Stimulated activated CD8-positive, alpha-beta memory T cell treated with anti-CD3 and anti-CD28 coated beads, Interleukin-7, amount 100 ng/mL, for 48 hours (primary cell): ENCODE data around the gene PPP2R5C.
"Not testable (repeated sequence)": the region's sequence is repeated elsewhere in the genome, so short reads cannot be mapped to it uniquely, and the experiment has no call there.

ENCODE experiments used
- DNase-seq, 2 donors: peaks; one replicate each; pipeline ENCODE4 v3.0.0-alpha.2; 2020; ENCODE audit warnings: low read depth in 1 of 2; ENCODE audit errors: extremely low read depth in 1 of 2

The PPP2R5C gene

DNA sequence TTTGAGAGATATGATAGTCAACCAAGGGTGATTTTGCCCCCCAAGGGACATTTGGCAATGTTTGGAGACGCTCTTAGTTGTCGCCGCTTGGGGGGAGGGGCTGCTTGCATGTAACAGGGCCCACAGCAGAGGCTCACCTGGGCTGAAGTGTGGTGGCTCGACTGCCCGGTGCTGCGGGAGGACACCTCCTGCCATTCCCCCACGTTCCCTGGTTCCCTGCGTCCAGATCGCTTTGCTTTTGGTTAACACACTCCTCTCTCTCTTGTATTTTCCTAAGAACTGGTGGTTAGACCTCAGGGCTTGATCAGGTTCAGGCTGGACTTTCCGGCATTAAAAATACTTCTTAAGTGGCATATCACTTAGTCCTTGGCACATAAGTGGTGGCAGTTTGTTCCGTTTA is 18.9 kb downstream of the PPP2R5C start:
- no peak for DNase-seq

DNA sequence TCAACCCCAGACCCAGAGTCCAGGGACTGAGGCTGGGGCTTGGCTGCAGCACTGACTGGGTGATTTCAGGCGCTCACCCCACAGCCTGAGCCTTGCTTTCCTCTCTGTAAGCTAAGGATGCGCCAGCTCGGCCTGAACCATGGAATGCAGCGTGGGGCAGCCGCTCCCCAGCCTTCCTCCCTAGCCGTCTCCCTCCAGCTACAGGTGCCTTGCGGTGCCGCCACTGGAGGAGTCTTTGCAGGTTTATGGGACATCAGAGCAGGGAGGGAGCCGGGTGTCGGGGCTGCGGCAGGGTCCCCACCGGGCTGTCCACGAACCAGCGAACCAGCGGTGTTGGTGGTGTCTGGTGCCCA is 19.4 kb downstream of the PPP2R5C start:
- DNase-seq, result no peak

GRCh38 chr14:101781240-101782061 is 19.9 kb downstream of the PPP2R5C start:
- DNase-seq, result no peak

DNA sequence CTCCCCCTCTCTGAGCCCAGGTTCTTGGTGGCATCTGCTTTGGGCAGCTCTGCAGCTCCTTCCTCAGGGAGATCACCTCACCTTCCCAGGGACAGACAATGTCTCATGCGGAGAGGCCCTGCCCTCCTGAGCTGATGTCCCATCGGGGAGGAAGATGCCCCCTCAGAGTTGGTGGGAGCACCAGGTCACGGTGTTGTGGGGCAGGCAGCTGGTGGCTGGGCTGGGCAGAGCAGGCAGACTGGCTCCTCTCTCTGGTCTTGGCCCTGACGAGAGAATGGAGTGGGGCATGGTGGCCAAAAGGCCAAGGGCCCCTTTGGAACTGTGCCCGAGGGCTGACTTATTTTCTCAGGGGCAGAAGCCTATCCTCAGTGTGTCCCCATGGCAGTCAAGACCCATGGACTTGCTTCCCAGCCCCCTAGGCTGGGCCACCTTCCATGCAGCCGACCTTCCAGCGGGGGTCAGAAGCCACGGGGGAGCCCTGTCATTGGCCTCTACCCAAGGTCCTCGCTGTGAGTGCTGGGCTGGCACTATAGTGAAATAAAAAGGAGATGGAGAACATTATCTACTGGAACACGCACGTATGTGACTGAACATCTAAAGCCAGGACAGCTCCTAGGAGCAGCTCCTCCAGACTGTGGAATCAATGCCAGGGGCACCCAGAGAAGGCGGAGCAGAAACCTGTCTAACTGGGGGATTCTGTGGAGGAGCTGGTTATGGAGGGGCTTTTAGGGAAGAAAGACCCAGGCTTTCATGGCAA is 21.9 kb downstream of the PPP2R5C start:
- no peak for DNase-seq

GRCh38 chr14:101784631-101785030 is 23.1 kb downstream of the PPP2R5C start:
- no peak for DNase-seq

DNA sequence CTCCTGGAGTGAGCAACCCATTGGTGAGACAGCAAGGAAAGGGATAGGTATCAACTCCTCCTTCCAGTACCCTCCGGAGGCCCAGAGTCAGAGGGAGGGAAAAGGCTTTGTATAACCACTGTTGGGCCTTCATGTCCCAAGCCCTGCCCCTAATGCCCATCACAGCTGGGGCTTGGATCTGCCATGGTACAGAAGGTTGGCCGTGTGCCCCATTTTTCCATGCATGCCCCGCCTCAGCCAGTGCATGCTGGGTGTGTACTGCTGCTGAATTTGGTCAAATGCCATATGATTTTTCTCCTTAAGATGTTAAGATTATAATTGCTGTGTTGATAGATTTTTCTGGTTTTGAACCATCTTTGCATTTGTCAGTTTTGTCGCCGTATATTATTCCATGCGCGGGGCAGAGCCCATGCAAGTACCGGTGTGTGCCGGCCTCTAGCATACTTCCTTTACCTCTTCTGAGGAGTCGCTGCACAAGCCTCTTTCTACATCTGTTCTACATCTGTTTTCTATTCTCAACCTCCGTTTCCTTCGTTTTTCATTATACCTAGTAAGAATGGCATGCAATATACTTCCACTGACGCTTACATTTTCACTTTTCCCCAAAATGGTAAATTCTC is 26.6 kb downstream of the PPP2R5C start:
- DNase-seq, result no peak

DNA sequence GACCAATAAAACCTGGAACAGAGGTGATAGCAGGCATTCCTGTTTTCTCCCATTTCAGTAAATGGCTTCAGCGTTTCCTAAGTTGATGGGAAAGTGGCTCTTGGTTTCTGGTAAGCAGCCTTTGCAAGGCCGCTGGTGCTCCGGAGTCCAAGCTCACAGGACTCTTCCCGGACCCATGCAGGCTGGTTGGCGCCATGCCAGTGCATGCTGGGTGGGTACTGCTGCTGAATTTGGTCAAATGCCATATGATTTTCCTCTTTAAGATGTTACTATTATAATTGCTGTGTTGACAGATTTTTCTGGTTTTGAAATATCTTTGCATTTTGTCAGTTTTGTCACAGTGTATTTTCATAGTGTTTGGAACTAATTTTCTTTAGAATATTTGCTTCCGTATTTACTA is 27.7 kb downstream of the PPP2R5C start:
- DNase-seq, result no peak

DNA sequence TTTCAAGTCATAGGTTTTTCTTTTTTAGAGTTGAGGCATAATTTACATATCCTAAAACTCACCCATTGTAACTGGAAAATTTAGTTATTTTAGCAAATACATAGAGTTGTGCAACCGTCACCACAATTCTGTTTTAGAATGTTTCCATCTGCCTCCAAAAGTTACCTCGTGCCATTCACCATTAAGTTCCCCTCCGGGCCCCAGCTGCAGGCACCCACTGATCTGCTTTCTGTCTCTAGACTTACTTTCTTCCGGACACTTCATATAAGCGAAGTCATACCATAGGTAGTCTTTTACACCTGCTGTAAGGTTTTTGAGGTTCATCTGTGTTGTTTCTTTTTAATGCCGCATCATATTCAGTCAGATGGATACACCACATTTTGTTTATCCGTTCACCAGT is 28.7 kb downstream of the PPP2R5C start:
- DNase-seq, result no peak

GRCh38 chr14:101791919-101792572 is 30.5 kb downstream of the PPP2R5C start:
- DNase-seq, result no peak

DNA sequence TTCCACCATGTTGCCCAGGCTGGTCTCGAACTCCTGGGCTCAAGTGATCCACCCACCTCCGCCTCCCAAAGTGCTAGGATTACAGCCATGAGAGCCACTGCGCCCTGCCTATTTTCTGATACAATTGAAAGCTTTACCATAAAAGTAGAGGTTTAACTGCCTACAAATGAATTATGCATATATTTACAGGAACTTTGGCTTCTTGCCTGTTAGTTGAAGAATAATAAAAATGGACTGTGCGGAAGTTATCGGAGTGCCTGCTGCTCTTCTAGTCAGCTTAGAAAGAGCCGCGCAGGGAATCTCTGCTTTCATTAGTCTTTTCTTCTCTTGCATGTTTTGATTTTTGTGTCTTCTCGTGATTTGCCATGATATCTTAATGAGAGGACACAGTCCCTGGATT is 34.5 kb downstream of the PPP2R5C start:
- DNase-seq, result no peak

DNA sequence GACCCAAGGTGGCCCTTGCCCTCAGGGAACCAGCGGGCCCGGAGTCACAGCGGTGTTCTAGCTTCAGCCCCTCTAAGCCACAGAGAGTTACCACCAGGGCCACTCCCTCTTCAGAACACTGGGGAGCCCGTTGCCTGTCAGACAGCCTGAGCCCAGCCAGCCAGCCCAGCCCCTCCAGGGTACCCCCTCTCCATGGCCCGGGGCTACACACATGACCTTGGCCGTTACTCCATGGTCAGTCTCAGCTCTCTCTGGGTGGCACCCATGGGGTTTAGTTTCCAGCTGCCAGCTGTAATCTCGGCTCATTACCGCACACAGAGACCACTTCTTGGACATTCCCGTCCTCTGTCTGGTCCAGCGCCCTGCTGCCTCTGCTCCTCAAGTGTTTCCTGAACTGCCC is 35.0 kb downstream of the PPP2R5C start:
- no peak for DNase-seq

DNA sequence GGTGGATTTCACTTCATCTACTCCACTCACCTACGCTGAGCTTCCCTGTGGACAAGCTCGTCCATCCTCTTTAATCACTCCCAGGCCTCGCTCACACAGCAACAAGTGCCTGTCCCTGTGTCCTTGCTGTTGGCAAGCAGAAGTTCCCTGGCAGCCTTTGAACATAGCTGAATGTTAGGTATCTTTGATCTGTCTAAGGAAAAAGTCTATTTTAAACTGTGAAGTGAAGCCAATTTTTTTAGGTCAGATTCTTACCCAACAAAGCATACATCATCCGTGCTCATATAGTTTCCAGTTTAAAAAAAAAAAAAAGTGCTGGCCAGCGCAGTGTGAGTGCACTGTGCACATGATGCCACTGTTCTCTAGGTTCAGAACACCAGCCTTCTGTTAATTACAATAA is 36.3 kb downstream of the PPP2R5C start:
- no peak for DNase-seq

DNA sequence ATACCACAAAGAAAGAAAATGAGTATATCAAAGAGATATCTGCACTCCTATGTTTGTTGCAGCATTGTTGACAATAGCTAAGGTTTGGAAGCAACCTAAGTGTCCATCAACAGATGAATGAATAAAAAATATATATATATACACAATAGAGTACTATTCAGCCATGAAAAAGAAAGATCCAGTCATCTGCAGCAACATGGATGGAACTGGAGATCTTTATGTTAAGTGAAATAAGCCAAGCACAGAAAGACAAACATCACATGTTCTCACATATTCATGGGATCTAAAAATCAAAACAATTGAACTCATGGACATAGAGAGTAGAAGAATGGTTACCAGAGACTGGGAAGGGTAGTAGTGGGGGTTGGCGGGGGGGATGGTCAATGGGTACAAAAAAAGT is 42.9 kb downstream of the PPP2R5C start:
- not testable (repeated sequence) for DNase-seq

DNA sequence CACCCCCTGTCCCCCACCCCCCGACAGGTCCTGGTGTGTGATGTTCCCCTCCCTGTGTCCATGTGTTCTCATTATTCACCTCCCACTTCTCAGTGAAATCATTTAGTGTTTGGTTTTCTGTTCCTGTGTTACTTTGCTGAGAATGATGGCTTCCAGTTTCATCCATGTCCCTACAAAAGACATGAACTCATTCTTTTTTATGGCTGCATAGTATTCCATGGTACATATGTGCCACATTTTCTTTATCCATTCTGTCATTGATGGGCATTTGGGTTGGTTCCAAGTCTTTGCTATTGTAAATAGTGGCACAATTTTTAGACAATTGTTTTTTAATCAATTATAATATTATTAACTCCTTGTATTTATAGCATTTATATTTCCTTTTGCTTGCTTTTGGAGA is 44.7 kb downstream of the PPP2R5C start:
- DNase-seq, result not testable (repeated sequence)

DNA sequence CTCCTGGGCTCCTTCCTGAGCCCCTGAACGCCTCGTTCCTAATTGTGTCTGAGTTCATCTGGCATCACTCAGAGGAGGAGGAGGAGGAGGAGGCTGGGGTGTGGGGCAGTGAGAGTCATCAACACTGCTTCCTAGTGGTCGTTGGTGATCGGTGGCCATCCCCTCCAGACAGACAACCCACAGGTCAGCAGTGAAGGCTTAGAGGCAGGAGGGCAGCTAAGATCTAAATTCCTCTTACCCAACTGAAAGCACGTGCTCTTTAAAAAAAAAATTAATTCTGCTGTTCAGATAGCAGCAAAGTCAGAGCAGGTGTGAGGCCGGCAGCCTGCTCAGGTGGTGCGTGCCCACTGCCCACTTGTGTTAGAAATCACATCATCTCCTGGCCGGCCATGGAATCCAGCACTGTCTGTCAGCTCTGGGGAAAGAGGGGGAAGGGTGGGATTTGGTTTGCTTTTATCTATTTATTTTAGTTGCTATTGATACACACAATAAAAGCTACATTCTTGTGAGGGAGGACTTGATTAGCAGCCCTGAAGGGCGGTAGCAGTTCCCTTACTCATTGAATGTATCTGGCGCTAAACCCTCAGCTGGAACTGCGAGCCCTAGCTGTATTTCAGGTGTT is 46.6 kb downstream of the PPP2R5C start:
- DNase-seq, result no peak

- no peak for DNase-seq
Measured at GRCh38 chr14:101808894-101809670, 47.6 kb downstream of the PPP2R5C start.

DNA sequence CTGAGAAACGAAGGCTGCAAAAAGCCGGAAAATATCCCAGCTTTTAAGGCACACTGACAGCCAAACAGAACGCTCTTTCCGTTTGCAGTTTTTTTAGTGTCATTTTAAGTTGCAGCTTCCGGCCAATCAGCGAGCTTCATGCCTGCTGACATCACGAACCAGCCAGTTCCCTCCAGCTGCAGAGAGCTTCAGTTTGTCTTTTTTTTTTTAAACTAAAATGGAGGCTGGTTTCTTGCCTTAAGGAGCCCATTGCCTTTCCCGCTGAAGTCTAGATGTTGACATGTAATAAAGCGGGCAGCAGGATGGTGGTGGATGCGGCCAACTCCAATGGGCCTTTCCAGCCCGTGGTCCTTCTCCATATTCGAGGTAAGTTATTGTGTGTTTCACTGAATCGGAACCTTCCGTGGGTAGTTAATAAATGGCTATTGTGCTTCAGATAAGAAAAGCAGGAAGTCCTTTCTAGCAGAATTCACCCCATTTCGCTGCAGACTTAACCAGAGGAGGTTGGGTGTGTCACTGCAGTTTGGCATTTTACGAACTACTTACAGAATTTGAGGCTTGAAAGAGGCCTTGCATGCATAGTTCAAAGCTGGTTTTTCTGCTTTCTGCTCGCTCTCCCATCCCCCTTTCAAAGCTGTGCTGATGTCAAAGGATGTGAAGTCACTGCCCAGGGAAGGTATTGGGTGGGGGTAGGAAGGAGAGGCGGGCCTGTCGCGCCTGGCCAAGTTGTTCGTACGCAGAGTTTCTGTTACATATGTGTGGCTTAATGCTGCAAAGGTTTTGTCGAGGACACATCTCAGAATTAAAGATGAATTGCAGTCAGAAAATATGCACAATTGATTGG is 48.4 kb downstream of the PPP2R5C start:
- DNase-seq, result peak in 1 of 2 donors; percentile 78

GRCh38 chr14:101810897-101811621 is 49.5 kb downstream of the PPP2R5C start:
- no peak for DNase-seq

GRCh38 chr14:101812071-101812470 is 50.6 kb downstream of the PPP2R5C start:
- no peak for DNase-seq
